CD14-positive monocyte (primary cell): Measurements from ENCODE around the gene PRICKLE4. TPM values are rescaled to one million over a fixed set of nuclear protein-coding genes. Genes with fewer than 3 reads are reported as not detected.
A peak's percentile ranks its signal among the peaks of the same experiment; 100 is the strongest.

Experiments used
- DNase-seq, 3 donors: peaks; one replicate each; pipeline ENCODE4 v3.0.0-alpha.2; 2011 to 2022
- H2AFZ ChIP-seq: 2 replicates; pipeline ENCODE4 v1.6.0; 2012; ENCODE audit warnings: mild to moderate bottlenecking, low read depth, low read length, inconsistent platforms; ENCODE audit not compliant: insufficient read depth, poor library complexity, severe bottlenecking
- H3K27ac ChIP-seq, 2 donors: 1 replicate in 1 of 2; 2 replicates in 1 of 2; pipeline ENCODE4 v1.5.1; 2012 to 2013; ENCODE audit warnings: low read length in 2 of 2, control low read depth in 1 of 2, inconsistent platforms in 1 of 2, low read depth in 1 of 2, mild to moderate bottlenecking in 1 of 2
- H3K27me3 ChIP-seq, 2 donors: one replicate each; pipeline versions ENCODE4 v1.6.0 to v1.6.1; 2011 to 2013; ENCODE audit warnings: low read length in 2 of 2; ENCODE audit not compliant: control insufficient read depth in 2 of 2, insufficient read depth in 2 of 2
- H3K36me3 ChIP-seq, 2 donors: replicated peaks in 1 of 2; 1 replicate in 1 of 2; 2 replicates in 1 of 2; pipeline versions ENCODE4 v1.5.1 to v1.6.1; 2012 to 2013; ENCODE audit warnings: low read length in 2 of 2, control low read depth in 1 of 2, inconsistent platforms in 1 of 2, mild to moderate bottlenecking in 1 of 2; ENCODE audit not compliant: insufficient read depth in 2 of 2, control insufficient read depth in 1 of 2
- H3K4me1 ChIP-seq, 2 donors: 1 replicate in 1 of 2; 2 replicates in 1 of 2; pipeline versions ENCODE4 v1.5.1 to v1.6.1; 2012 to 2013; ENCODE audit warnings: low read length in 2 of 2, control low read depth in 1 of 2, inconsistent platforms in 1 of 2, mild to moderate bottlenecking in 1 of 2, moderate library complexity in 1 of 2; ENCODE audit not compliant: insufficient read depth in 2 of 2, control insufficient read depth in 1 of 2
- H3K4me2 ChIP-seq: replicated peaks from 2 replicates; pipeline ENCODE3; 2012; ENCODE audit warnings: low read length, moderate library complexity, mild to moderate bottlenecking; ENCODE audit not compliant: poor library complexity, severe bottlenecking; ENCODE audit errors: extremely low read depth
- H3K4me3 ChIP-seq, 3 experiments: fragments of 200-600 bp in 1 of 3; sonication (generic) in 1 of 3; replicated peaks in 1 of 3; 1 replicate in 2 of 3; 2 replicates in 1 of 3; pipeline ENCODE4 v1.5.1; 2011 to 2013; ENCODE audit warnings: low read length in 3 of 3, mild to moderate bottlenecking in 3 of 3, control low read depth in 2 of 3, low read depth in 2 of 3, inconsistent platforms in 1 of 3, moderate library complexity in 1 of 3
- H3K79me2 ChIP-seq: 2 replicates; pipeline ENCODE4 v1.6.0; 2012; ENCODE audit warnings: mild to moderate bottlenecking, control low read depth, inconsistent platforms, low read length, moderate library complexity; ENCODE audit not compliant: insufficient read depth
- H3K9ac ChIP-seq: 2 replicates; pipeline ENCODE4 v1.6.0; 2017; ENCODE audit warnings: low read length, mild to moderate bottlenecking; ENCODE audit not compliant: insufficient read depth, poor library complexity, severe bottlenecking
- H3K9me3 ChIP-seq, 2 donors: replicated peaks in 1 of 2; 1 replicate in 1 of 2; 2 replicates in 1 of 2; pipeline versions ENCODE4 v1.5.1 to v1.6.1; 2012 to 2013; ENCODE audit warnings: low read length in 2 of 2, control low read depth in 1 of 2; ENCODE audit not compliant: control insufficient read depth in 1 of 2, insufficient read depth in 1 of 2
- H4K20me1 ChIP-seq: 2 replicates; pipeline ENCODE4 v1.6.0; 2012; ENCODE audit warnings: mild to moderate bottlenecking, low read length, control low read depth, moderate library complexity; ENCODE audit not compliant: insufficient read depth
- H3K27ac Mint-ChIP-seq, 7 donors: one replicate each; pipeline ENCODE4 v1.8.0; 2020; ENCODE audit warnings: mild to moderate bottlenecking in 7 of 7, mixed read lengths in 7 of 7, moderate library complexity in 6 of 7, inconsistent platforms in 2 of 7
- H3K27me3 Mint-ChIP-seq, 3 donors: one replicate each; pipeline ENCODE4 v1.8.0; 2021 to 2022; ENCODE audit warnings: low read depth in 3 of 3, mild to moderate bottlenecking in 3 of 3, mixed read lengths in 3 of 3, moderate library complexity in 3 of 3, inconsistent platforms in 1 of 3
- H3K36me3 Mint-ChIP-seq, 2 donors: one replicate each; pipeline ENCODE4 v1.8.0; 2020; ENCODE audit warnings: mixed read lengths in 2 of 2, inconsistent platforms in 1 of 2, mild to moderate bottlenecking in 1 of 2
- H3K4me1 Mint-ChIP-seq: one replicate; pipeline ENCODE4 v1.8.0; 2020; ENCODE audit warnings: mild to moderate bottlenecking, mixed read lengths
- H3K4me3 Mint-ChIP-seq, 2 donors: one replicate each; pipeline ENCODE4 v1.8.0; 2020; ENCODE audit warnings: mild to moderate bottlenecking in 2 of 2, mixed read lengths in 2 of 2, moderate library complexity in 1 of 2
- H3K9me3 Mint-ChIP-seq, 7 donors: one replicate each; pipeline ENCODE4 v1.8.0; 2020 to 2022; ENCODE audit warnings: mixed read lengths in 7 of 7, mild to moderate bottlenecking in 6 of 7, moderate library complexity in 6 of 7, inconsistent platforms in 2 of 7
- WGBS: methylation state at CpG from one replicate; pipeline ENCODE4 v1.1.5; 2013; ENCODE audit warnings: missing lambda C conversion rate; ENCODE audit not compliant: insufficient coverage; 5-methylcytosine and 5-hydroxymethylcytosine counted together
- intact Hi-C, 2 donors: fragments of 100-400 bp; cut with micrococcal nuclease; formaldehyde crosslinking; loops; one replicate each; pipeline versions ENCODE4 v1.15.0 to v1.15.1; 2023
- polyA plus RNA-seq, 3 donors: library from polyadenylated mRNA; depleted of rRNA in 1 of 3; unstranded in 2 of 3; stranded (reverse) in 1 of 3; fragments of 300-500 nt in 2 of 3; fragments of >200 nt in 1 of 3; fragmentation: Illumina TruSeq in 2 of 3; gene quantifications; 1 replicate in 2 of 3; 2 replicates in 1 of 3; pipeline ENCODE4 v1.2.3, GENCODE V29; 2012 to 2021
- TF ChIP-seq, protein P1 (sequence below): fragments of 200-600 bp; IDR thresholded peaks from one replicate; pipeline ENCODE4 v1.8.0; 2022; ENCODE audit warnings: antibody characterized with exemption, mild to moderate bottlenecking

The PRICKLE4 gene
- polyA plus RNA-seq, 3 donors: 0.88 TPM; not detected in 2

DNA sequence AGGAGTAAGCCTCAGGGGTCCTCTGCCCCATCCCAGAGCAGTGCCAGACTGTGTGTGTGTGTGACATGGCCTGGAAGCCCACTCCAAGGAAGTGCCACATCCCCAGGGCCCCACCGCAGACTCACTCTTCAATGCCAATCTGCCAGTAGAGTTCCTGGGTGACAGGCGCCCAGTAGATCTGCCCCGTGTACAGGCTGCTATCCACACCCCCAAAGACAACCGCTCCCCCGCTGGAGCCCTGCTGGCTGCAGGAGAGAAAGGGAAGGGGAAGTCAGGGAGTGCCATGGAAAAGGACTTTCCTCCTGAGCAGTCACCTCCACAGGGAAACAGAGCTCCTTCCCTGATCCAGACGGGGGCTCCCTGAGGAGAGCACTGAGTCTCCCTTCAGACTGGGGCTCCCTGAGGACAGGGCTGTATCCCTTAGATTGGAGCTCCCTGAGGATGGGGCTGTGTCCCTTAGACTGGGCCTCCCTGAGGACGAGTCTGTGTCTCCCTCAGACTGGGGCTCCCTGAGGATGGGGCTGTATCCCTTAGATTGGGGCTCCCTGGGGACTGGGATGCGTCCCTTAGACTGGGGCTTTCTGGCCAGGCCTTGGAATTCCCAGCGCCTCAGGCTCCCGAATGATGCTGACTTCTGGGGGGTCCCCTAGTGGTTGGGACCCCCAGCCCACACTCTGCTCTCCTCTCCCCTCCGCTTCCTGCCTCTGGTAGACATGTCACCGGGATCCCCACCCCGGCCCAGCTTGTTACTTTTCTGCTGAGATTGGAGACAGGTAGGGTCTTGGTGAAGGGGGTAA, 40.0 kb upstream of the PRICKLE4 start:
- Histone ChIP-seq H3K4me3 (no peak overlapping the region), H3K36me3 (no peaks in the 10 kb centered on the region), H3K9ac (no peak overlapping the region), H3K27me3 (no peaks in the 10 kb centered on the region), H3K4me1 (peaks cover 7 to 8% of the 10 kb centered on the region in 2 donors), H4K20me1 (no peaks in the 10 kb centered on the region), H3K79me2 (no peaks in the 10 kb centered on the region), H2AFZ (no peak overlapping the region), H3K27ac (no peak overlapping the region), H3K9me3 (no peaks in the 10 kb centered on the region), H3K4me2 (no peak overlapping the region)
- DNase-seq: no peak
- peaks cover 0 to 2% (median 0%) of the 10 kb centered on the region in 7 donors for H3K9me3 Mint-ChIP-seq
- peaks cover 2 to 6% (median 2%) of the 10 kb centered on the region in 3 donors for H3K27me3 Mint-ChIP-seq
- TF ChIP-seq, protein P1, sequence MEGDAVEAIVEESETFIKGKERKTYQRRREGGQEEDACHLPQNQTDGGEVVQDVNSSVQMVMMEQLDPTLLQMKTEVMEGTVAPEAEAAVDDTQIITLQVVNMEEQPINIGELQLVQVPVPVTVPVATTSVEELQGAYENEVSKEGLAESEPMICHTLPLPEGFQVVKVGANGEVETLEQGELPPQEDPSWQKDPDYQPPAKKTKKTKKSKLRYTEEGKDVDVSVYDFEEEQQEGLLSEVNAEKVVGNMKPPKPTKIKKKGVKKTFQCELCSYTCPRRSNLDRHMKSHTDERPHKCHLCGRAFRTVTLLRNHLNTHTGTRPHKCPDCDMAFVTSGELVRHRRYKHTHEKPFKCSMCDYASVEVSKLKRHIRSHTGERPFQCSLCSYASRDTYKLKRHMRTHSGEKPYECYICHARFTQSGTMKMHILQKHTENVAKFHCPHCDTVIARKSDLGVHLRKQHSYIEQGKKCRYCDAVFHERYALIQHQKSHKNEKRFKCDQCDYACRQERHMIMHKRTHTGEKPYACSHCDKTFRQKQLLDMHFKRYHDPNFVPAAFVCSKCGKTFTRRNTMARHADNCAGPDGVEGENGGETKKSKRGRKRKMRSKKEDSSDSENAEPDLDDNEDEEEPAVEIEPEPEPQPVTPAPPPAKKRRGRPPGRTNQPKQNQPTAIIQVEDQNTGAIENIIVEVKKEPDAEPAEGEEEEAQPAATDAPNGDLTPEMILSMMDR: no peak
- no peak overlapping the region for H3K27ac Mint-ChIP-seq
- peaks cover 15% of the 10 kb centered on the region for H3K4me1 Mint-ChIP-seq
- intact Hi-C loops: no loop called here
- H3K36me3 Mint-ChIP-seq: no peaks in the 10 kb centered on the region
- no peak overlapping the region for H3K4me3 Mint-ChIP-seq
- WGBS: 97% methylated on average over 4 of the region's 13 CpGs

DNA sequence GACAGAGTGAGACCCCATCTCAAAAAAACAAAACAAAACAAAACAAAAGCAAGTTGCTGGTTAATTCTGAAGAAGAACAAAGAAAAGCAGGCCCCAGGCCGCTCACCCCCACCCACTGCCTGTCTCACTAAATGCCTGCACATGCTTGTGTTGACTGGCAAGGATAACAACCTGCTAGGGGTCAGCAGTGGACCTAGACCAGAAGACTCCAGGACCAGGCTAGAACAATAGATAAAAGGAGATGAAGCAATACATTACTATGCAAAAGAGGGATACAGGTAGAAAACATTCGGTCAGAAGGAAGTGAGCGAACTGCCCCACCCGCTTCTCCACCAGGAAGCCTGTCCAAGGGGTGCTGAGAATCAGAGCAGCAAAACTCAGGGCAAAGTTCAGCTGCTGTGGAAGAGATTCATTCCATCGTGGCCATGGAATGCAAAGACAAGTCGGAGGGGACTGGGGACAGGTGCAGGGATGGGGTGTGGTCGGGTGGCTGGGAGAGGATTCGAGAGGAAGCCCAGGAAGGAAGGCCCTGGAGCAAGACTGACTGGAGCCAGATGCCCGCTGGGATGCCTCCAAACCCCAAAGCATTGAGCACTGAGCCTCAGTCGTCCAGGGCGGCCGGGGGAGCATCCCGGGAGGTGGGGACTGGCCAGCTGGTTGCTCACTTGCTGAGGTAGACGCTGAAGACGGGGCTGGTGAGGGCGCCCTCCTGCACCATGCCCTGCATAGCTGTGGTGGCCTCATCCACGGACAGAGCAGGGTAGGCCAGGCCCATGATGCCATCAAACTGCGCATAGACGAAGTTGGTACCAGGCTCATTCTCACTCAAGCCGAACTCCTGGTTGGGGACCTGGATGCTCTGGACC, 38.7 kb upstream of the PRICKLE4 start:
- Mint-ChIP-seq H3K4me1 (peaks cover 8% of the 10 kb centered on the region), H3K9me3 (peaks cover 0 to 2% (median 0%) of the 10 kb centered on the region in 7 donors), H3K4me3 (no peak overlapping the region), H3K27me3 (peaks cover 1 to 3% (median 2%) of the 10 kb centered on the region in 3 donors), H3K27ac (peak overlapping the region in 1 of 7 donors; percentile 54), H3K36me3 (no peaks in the 10 kb centered on the region)
- H4K20me1 ChIP-seq: no peaks in the 10 kb centered on the region
- H3K36me3 ChIP-seq: no peaks in the 10 kb centered on the region
- 92% methylated on average over 18 of the region's 20 CpGs for WGBS
- no peak overlapping the region for H3K4me2 ChIP-seq
- H3K27ac ChIP-seq: no peak overlapping the region
- no peaks in the 10 kb centered on the region for H3K4me1 ChIP-seq
- no peaks in the 10 kb centered on the region for H3K9me3 ChIP-seq
- H3K4me3 ChIP-seq: no peak overlapping the region
- no peaks in the 10 kb centered on the region for H3K27me3 ChIP-seq
- intact Hi-C loops: no loop called here
- no peak overlapping the region for H3K9ac ChIP-seq
- no peak for DNase-seq
- TF ChIP-seq, protein P1: no peak
- no peaks in the 10 kb centered on the region for H3K79me2 ChIP-seq
- H2AFZ ChIP-seq: no peak overlapping the region
